Activated CD4-positive, alpha-beta T cell treated with anti-CD3 and anti-CD28 coated beads, Interleukin-2, amount 50 U/mL, for 24 hours (primary cell): Measurements from ENCODE around the gene COL8A1.
"Not testable (repeated sequence)": the region's sequence is repeated elsewhere in the genome, so short reads cannot be mapped to it uniquely, and the experiment has no call there.

Source experiments
- DNase-seq, 2 donors: peaks; one replicate each; pipeline ENCODE4 v3.0.0-alpha.2; 2020; ENCODE audit warnings: low read depth in 1 of 2, low spot score in 1 of 2

COL8A1 gene

DNA sequence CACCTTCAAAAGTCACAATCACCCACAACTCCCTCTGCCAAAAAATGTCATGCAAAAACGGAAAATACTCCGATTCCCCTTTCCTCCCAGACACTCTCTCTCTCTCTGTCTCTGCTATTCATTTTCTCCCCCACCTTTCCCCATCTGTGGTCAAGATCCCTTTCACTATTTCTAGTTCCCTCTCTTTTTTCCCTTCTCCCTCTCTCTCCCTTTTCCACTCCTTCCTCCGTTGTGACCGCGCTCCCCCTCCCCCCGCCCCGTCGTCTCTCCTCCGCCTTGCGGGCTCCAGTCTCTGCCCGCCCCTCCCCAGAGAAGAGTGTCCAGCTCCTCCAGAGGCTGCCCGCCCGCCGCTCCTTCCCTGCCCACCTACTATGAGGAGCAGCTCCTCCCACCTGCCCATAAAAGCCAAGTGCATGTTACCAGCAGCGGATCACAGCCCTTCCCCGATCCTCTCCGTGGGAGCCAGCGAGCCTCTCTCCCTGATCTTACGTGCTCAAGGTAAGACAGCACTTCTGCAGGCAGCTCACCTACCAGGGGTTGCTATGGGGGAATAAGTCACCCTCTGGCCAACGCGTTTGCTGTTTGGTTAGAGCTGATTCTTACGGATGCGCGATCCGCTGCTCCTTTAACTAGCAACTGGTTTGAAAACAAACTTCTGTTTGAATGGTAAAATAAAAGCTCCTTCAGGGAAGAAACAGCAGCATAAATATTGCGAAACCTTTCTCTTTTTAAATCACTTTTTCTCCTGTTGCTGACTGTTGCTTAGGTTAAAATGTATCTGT is at the start of gene COL8A1:
Gene COL8A1, plus strand, starts transcription at position 428 of the 782 bp plus-strand sequence. CDS start 152,089 bp downstream, outside the sequence.
- no peak for DNase-seq

DNA sequence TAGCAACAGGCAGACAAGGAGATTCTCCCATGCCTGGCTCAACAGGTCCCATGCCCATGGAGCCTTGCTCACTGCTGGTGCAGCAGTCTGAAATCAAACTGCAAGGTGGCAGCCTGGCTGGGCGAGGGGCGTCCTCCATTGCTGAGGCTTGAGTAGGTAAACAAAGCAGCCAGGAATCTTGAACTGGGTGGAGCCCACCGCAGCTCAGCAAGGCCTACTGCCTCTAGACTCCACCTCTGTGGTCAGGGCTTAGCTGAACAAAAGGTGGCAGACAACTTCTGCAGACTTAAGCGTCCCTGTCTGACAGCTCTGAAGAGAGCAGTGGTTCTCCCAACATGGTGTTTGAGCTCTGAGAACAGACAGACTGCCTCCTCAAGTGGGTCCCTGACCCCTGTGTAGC is 49.2 kb upstream of the COL8A1 start:
- not testable (repeated sequence) for DNase-seq

DNA sequence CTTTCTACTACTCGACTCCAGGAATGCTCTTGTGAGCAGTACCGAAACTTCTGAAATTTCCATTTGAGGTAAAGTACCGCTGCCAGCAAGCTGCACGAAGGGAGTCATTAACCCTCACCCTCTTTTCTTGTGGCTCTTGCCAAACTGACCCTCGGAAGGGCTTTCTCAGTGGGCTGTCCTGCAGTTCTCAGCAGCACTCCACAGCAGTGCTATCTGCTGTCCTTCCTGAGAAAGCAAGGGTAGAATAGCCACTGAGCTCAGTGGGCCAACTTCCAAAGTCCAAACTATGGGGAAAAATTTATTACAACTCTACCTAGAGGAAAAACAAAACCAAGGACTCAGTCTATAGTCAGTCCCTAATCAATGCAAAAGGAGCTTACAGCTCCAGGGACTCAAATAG is 38.5 kb upstream of the COL8A1 start:
- DNase-seq, result no peak

DNA sequence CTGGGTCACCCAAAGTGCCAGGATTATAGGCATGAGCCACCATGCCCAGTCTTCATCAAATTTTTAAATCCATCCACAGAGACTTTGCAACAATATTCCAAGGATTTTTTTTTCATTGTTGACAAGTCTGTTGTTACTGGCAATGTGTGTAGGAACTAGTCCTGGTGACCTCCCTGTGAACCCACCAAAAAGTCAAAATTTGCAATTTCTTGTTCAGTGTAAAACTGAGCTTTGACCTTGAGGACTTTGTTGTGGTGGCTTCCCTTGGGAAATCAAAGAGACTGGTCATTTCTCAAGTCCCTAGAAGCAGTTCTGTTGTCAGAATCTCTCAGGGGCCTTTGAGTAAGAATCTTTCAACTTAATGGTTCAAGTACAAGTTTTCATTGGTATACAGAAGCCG is 36.9 kb upstream of the COL8A1 start:
- DNase-seq, result no peak

DNA sequence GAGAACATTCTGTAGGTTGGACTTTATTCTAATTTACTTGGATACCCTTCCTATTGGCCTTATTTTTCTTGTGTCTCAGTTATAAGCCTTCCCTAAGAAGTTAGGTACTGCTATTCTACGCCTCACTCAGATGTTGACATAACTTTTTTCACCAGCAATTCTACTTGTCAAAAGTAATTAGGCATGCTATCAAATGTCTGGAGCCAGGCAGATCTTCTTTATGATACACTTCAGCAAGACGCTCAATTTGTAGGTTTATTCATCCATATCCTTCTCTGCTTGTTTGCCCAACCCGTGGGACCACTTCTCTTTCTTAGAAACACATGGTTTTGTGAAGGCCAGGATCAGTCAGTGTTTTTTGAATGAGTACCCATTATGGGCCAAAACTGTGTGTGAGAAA is 36.2 kb upstream of the COL8A1 start:
- DNase-seq, result no peak

DNA sequence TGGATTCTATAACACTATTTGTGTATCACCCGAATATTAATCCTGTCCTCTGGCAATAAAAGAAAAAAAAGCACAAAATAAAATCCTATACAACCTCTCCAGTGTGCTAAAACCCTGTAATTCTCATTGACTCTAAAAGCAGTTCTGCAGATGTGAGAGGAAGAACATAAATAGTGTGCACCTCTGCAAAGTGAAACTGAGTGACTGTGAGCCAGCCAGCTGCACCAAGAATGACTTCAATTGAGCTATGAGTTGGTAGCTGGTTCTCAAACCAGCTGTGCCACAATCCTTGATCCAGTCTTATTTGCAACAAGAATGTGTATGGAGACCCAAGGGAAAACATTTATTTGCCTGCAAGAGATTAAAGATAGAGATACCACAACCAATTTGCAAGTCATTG is 31.2 kb upstream of the COL8A1 start:
- DNase-seq, result no peak

DNA sequence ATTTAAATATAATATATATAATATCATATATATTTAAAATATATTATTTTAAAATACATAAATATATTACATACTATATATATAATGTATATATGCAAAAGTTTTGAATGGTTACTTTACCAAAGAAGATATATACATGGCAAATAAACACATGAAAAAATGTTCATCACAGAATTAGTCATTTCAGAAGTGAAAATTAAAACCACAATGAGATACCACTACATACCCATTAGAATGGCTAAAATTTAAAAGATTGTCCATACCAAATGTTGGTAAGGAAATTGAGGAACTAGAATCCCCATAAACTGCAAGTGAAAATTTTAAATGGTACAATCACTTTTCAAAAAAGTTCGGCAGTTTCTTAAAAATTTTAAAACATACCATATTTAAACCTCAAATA is 23.6 kb upstream of the COL8A1 start:
- DNase-seq, result no peak

DNA sequence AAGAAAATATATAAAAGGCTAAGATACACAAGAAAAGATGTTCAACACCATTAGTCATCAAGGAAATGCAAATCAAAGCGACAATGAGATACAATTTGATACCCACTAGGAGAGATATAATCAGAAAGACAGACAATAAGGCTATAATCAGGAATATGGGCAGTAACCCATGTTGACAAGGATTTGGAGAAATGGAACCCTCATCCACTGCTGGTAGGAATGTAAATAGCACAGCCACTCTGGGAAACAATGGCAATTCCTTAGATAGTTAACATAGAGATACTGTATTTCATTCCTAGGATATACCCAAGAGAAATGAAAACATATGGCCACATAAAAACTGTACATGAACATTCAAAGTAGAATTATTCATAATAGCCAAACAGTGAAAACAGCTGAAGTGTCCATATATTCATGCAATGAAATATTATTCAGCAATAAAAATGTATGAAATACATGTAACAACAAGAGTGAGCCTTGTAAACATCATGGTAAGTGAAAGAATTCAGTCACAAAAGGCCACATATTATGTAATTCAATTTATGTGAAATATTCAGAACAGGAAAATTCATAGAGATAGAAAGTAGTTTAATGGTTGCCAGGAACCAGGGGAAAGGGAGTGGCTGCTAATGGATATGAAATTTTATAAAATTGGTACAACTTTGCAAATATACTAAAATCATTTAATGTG is 18.2 kb upstream of the COL8A1 start:
- no peak for DNase-seq

DNA sequence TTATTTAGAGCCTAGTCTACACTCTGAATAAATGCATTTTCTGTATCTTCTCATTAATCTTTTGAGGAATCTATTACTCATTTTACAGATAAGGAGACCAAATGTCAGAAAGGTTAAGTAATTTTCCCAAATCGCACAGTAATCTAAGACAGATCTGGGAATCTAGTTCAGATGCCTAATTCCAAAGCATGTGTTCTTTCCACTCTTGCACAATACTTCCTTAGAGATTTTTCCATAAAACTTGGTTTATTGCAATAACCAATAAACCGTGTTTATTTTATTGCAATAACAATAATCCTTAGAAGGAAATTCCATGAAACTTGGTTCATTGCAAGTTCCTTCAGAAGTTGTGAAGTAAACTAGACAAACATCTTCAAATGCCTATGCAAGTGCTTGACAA is 17.4 kb upstream of the COL8A1 start:
- DNase-seq, result no peak

DNA sequence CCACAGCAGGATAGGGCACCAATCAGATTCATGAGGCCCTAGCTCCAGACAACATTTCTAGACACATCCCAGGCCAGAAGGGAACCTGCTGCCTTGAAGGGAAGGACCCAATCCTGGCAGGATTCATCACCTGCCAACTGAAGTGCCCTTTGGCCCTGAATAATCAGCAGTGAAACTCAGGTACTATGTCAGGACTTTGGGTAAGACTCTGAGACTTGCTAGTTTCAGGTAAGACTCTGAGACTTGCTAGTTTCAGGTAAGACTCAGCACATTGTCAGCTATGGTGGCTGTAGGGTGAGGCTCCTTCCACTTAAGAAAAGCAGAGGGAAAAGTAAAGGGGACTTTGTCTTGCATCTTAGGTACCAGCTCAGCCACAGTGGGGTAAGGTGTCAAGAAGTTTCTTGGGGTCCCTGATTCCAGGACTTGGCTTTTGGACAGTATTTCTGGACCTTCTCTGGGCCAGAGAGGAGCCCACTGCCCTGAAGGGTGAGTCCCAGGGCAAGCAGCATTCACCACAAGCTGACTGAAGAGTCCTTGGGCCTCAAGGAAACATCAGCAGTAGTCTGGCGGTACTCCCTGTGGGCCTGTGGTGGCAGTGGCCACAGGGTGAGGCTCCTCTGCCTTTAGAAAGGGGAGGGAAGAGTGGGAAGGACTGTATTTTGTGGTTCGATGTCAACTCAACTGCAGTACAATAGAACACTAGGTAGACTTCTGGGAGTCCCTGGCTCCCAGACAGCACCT is 13.7 kb upstream of the COL8A1 start:
- no peak for DNase-seq

DNA sequence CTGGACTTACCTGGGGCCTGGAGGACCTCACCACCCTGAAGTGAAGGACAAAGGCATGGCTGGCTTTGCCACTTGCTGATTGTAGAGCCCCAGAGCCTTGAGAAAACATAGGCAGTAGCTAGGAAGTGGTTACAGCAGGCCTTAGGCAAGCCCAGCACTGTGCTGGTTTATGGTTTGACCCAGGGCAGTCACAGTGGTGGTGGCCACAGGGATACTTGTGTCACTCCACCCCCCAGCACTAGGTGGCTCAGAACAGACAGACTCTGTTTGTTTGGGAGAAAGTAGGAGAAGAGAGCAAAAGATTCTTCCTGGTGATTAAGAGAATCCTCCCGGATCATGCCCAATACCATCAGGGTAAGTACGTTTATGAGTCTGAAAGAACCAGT is 13.2 kb upstream of the COL8A1 start:
- DNase-seq, result no peak

DNA sequence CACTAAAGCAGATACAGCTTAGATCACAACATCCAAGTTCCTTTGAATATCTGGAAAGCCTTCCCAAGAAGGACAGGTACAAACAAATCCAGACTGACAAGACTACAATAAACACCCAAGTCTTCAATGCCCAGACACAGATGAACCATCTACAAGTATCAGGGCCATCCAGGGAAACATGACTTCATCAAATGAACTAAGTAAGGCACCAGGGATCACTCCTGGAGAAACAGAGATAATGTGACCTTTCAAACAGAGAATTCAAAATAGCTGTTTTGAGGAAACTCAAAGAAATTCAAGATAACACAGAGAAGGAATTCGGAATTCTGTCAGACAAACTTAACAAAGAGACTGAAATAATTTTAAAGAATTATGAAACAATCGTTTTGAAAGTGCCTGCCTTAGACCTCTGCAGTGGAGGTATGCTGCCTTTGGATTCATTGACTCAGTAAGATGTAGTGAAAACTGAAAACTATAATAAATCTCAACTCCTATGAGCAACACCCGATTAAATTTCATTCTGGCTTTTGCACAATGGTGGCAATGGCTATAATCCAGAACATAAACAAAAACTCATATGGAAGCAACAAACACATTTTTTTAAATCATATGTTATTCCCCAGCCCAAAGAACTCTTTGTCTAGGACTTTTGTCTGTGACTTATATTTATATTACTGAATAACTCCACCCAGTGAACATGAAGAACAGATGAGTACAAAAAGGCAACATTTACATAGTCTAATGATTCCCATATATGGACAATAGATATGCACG is 12.6 kb upstream of the COL8A1 start:
- no peak for DNase-seq

DNA sequence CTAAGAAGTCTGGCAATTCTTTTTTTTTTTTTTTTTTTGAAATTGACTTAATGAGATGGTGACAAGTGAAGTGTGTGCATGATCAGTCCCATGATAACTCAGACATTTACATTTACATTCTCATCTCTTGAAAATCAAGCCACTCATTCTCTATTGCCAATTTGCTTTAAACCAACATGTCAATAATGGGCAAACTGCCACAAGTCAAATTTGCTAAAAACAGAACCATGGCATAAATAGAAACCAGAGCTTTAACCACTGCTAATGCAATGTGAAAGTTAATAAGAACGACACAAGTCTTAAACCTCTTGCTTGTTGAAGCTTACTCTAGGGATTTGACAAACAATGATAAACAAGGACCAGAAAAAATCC is 12.0 kb upstream of the COL8A1 start:
- DNase-seq, result no peak

DNA sequence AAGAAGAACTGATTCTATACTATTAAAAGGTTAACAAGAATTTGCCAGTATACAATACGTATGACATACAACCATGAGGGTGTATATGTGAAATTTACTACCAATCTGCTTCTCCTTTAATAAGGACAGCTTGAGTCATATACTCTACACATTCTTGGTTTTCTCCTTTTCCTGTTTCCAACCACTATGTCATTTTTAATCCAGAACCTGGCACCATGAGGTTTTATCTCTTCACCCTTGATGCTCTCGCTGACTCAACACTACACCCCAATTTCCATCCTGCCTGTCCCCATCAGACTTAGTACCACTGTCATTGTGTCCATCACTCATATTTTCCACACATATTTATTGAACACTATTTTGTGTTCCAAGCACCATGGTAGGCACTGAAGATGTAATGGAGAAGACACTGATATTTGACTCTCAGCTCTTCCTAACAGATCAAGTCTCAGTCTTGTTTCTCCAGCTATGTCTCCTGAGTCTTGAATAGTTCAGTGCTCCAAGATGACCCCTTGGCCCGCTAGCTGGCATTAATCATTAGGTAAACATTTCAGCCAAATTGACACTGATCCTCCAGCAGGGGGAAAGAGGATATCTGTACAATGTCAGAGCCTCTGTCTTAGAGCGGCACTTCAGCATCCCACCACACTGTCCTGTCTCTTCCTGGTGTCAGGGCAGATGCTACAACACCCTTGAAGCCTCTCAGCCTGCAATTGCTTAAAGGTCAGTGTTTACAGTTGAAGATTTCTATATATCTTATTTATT is 11.2 kb upstream of the COL8A1 start:
- DNase-seq, result no peak

DNA sequence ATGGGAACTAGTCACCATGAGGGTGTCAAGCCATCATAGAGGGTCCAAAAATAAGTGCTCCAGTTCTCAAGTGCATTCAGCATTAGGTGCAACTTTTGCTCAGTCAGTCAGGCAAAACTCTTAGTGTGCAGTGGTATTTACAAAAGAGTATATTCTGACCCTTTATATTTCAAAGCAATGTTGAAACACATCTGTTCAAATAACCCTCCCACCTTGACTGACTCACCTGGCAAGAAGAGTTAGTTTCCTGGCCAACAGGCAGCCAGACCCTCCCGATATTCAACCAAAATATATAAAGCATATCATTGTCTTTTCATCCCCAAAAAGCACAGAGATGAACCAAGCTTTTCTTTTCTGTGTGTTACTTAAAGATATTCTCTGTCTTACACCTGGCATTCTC is 7.6 kb upstream of the COL8A1 start:
- no peak for DNase-seq

DNA sequence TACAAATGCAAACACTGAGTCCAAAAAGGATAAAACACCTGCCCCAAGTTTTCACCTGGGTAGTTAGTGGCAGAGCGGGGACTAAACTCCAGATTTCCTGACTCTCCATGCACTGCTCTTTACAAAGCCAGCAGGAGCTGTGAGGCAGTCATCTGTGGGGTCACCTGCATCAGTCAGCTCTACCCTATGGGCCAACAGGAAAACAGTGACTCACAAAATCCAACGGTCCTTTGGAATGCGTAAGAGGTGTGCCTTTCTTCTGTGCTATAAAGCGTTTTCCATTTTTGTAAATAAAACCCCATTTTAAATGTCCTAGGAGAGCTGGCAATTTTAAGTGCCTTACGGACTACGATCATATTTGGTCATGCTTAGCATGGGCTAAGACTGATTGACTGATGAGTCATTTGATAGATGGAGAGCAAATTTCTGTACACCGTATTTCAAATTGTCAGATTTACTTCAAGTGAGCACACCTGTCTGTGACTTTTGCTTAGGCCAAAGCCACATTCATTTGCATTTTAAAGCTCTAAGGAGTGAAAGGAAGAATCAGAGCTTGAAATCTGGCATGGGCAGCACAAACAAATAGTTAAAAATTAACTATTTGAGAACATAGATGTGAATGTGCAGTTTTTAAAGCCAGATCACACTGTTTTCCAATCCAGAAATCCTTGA is 4.4 kb upstream of the COL8A1 start:
- no peak for DNase-seq

DNA sequence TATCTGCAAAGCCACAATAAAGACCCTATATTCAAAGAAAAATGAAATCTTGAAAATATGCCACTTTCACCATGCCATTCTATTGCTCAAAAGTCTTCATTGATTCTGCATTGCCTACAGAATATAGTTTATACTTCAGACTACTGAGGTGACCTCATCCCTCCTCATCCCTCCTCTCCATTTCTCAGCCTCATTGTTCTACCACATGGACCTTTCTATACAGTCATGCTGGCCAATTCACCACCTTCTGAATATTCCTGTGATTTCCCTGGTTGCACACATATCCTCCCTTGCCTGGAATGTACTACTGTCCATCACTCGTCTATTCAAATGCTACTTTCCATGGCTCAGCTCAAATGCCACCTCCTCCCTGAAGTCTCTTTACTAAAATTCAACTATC is 3.5 kb upstream of the COL8A1 start:
- DNase-seq, result no peak

DNA sequence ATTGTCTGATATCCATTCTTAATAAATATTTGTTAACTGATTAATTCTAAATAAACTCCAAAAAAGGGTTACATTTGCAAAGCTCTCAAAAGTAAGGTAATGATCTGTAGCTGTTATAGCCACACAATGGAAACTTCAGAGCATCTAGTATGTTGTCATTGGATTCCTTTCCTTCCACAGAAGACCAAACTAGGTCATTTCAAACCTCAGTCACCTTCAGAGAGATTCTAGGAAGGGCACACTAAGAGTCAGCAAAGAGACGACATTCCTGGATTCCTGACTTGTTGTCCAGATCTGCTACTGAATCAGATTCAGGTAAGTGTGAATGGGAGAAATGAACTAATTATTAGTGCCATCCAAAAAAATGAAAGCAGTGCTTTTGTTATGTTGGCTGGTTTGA is 3.0 kb upstream of the COL8A1 start:
- DNase-seq, result no peak

DNA sequence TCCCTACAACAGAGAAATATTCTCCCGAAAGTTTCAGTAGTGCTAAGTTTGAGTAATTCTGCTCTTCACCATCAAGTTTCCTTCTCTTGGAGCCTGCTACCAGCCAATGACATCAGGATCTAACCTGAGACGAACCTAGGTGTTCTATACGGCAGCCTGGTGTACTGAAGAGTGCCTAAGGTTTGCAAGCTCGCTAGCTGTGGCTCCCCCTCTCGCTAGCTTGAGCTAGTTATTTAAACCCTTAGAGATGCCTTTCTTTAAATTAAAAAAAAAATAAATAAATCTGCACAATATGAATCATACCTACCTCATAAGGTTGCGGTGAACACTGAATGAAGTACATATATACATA is 1.4 kb upstream of the COL8A1 start:
- DNase-seq, result no peak

DNA sequence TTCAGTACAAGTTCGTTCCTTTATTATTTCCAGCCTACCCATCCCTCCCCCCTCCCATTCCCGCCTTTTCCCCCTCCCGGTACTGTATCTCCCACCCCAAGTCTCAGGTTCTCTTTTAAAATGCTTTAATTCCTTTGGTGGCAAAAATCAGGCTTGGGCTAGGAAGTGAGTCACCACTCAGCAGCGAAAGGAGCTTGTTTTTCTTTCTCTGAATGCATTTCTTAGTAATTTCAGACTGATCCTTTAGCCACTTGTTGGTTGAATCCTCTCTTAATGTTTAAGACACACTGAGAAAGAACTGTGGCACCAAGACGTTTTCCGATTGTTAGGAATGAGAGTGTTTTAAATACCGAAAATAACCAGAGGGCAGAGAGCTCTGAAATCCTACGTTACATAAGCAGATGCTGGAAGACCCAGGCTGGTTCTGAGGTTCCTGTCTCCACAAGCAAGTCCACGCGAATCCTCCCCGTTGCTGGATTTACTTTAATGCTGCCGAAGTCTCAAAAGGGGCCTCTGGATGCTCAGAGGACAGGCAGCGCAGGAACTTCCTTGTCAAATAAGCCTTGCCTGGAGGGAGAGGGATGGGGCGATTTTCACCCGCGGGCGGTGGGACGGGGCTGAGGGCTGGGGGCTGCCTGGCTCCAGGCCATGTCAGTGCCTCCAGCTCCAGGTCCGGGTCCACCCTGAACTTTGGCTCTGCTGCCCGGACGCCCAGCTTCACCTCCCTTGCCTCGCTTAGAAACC is 854 bp upstream of the COL8A1 start:
- DNase-seq, result no peak
